Measurements from ENCODE around the gene CMYA5. TPM values are rescaled to one million over a fixed set of nuclear protein-coding genes. Genes with fewer than 3 reads are reported as not detected.
"Not testable (repeated sequence)": the region's sequence is repeated elsewhere in the genome, so short reads cannot be mapped to it uniquely, and the experiment has no call there.

The CMYA5 gene
- total RNA-seq, 1 experiment from 2014 or later, result not detected

GRCh38 chr5:79697222-79698170, 7.9 kb downstream of the CMYA5 start:
- no peak for DNase-seq (ENCODE audit: low read depth)
- in situ Hi-C loops (cut with HindIII; ENCODE audit: low pct_unique_long_range_greater_than_20kb, low sequenced_read_pairs), result no loop called here

GRCh38 chr5:79699763-79700400, 10.2 kb downstream of the CMYA5 start:
- in situ Hi-C loops (cut with HindIII; ENCODE audit: low pct_unique_long_range_greater_than_20kb, low sequenced_read_pairs), result no loop called here
- DNase-seq (ENCODE audit: low read depth), result no peak

GRCh38 chr5:79702606-79703380, 13.2 kb downstream of the CMYA5 start:
- DNase-seq (ENCODE audit: low read depth), result no peak
- in situ Hi-C loops (cut with HindIII; ENCODE audit: low pct_unique_long_range_greater_than_20kb, low sequenced_read_pairs), result no loop called here

GRCh38 chr5:79703381-79703645, 13.7 kb downstream of the CMYA5 start:
- in situ Hi-C loops (cut with HindIII; ENCODE audit: low pct_unique_long_range_greater_than_20kb, low sequenced_read_pairs), result no loop called here
- no peak for DNase-seq (ENCODE audit: low read depth)

- in situ Hi-C loops (cut with HindIII; ENCODE audit: low pct_unique_long_range_greater_than_20kb, low sequenced_read_pairs), result no loop called here
- DNase-seq (ENCODE audit: low read depth), result no peak
Observed at GRCh38 chr5:79704553-79704952, 14.9 kb downstream of the CMYA5 start.

- no peak for DNase-seq (ENCODE audit: low read depth)
- in situ Hi-C loops (cut with HindIII; ENCODE audit: low pct_unique_long_range_greater_than_20kb, low sequenced_read_pairs), result no loop called here
Observed at GRCh38 chr5:79705632-79706031, 16.0 kb downstream of the CMYA5 start.

GRCh38 chr5:79706317-79706716, 16.7 kb downstream of the CMYA5 start:
- DNase-seq (ENCODE audit: low read depth); in situ Hi-C loops (cut with HindIII; ENCODE audit: low pct_unique_long_range_greater_than_20kb, low sequenced_read_pairs): not testable (repeated sequence)

GRCh38 chr5:79707535-79707934, 17.9 kb downstream of the CMYA5 start:
- in situ Hi-C loops (cut with HindIII; ENCODE audit: low pct_unique_long_range_greater_than_20kb, low sequenced_read_pairs), result no loop called here
- no peak for DNase-seq (ENCODE audit: low read depth)

- in situ Hi-C loops (cut with HindIII; ENCODE audit: low pct_unique_long_range_greater_than_20kb, low sequenced_read_pairs), result no loop called here
- no peak for DNase-seq (ENCODE audit: low read depth)
Observed at GRCh38 chr5:79712741-79713140, 23.1 kb downstream of the CMYA5 start.

- in situ Hi-C loops (cut with HindIII; ENCODE audit: low pct_unique_long_range_greater_than_20kb, low sequenced_read_pairs), result no loop called here
- no peak for DNase-seq (ENCODE audit: low read depth)
Observed at GRCh38 chr5:79713727-79714126, 24.1 kb downstream of the CMYA5 start.

GRCh38 chr5:79716839-79717238, 27.2 kb downstream of the CMYA5 start:
- in situ Hi-C loops (cut with HindIII; ENCODE audit: low pct_unique_long_range_greater_than_20kb, low sequenced_read_pairs), result no loop called here
- no peak for DNase-seq (ENCODE audit: low read depth)

GRCh38 chr5:79720096-79720495, 30.5 kb downstream of the CMYA5 start:
- in situ Hi-C loops (cut with HindIII; ENCODE audit: low pct_unique_long_range_greater_than_20kb, low sequenced_read_pairs), result no loop called here
- no peak for DNase-seq (ENCODE audit: low read depth)

GRCh38 chr5:79727451-79728355, 38.1 kb downstream of the CMYA5 start:
- in situ Hi-C loops (cut with HindIII; ENCODE audit: low pct_unique_long_range_greater_than_20kb, low sequenced_read_pairs), result no loop called here
- no peak for DNase-seq (ENCODE audit: low read depth)

GRCh38 chr5:79728396-79728795, 38.8 kb downstream of the CMYA5 start:
- in situ Hi-C loops (cut with HindIII; ENCODE audit: low pct_unique_long_range_greater_than_20kb, low sequenced_read_pairs), result no loop called here
- DNase-seq (ENCODE audit: low read depth), result no peak

GRCh38 chr5:79729679-79730078, 40.0 kb downstream of the CMYA5 start:
- DNase-seq (ENCODE audit: low read depth), result no peak
- in situ Hi-C loops (cut with HindIII; ENCODE audit: low pct_unique_long_range_greater_than_20kb, low sequenced_read_pairs), result no loop called here

- DNase-seq (ENCODE audit: low read depth), result no peak
- in situ Hi-C loops (cut with HindIII; ENCODE audit: low pct_unique_long_range_greater_than_20kb, low sequenced_read_pairs), result no loop called here
Observed at GRCh38 chr5:79730564-79730963, 40.9 kb downstream of the CMYA5 start.

GRCh38 chr5:79731775-79732174, 42.1 kb downstream of the CMYA5 start:
- in situ Hi-C loops (cut with HindIII; ENCODE audit: low pct_unique_long_range_greater_than_20kb, low sequenced_read_pairs), result no loop called here
- DNase-seq (ENCODE audit: low read depth), result no peak

All from Caki2 (cell line).